ENCODE data around the gene UGGT1. TPM values are rescaled to one million over a fixed set of nuclear protein-coding genes. Genes with fewer than 3 reads are reported as not detected.
"Not testable (repeated sequence)": the region's sequence is repeated elsewhere in the genome, so short reads cannot be mapped to it uniquely, and the experiment has no call there.

Gene UGGT1
- polyA plus RNA-seq, 1 donor, result 29.7 TPM

DNA sequence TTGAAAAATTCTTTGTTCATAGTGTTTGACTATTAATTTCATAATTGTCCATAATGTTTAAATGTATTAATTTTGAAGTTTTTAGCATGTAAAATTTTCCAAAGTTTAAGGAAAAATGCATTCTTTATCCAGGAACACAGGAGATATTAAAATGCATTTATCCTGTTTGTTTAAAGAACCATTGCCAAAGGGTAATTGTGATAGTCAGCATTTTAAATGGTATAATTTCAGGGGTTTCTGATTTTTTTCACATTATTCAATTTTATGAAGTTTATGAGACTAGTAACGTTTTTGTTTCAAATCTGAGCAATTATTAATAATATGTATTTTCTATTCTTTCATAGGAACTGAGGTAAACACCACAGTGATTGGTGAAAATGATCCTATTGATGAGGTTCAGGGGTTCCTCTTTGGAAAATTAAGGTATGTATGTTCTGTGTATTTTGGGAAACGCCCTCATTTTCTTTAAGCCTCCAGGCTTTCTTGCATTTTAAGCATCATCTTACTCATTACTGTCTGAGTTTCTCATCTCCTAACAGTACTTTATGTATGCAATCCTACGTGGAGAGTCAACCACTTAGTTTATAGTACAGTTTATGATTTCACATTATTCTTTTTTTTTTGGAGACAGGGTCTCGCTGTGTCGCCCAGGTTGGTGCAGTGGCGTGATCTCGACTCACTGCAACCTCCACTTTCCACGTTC lies 25.1 kb downstream of the UGGT1 start:
- no peak for DNase-seq

DNA sequence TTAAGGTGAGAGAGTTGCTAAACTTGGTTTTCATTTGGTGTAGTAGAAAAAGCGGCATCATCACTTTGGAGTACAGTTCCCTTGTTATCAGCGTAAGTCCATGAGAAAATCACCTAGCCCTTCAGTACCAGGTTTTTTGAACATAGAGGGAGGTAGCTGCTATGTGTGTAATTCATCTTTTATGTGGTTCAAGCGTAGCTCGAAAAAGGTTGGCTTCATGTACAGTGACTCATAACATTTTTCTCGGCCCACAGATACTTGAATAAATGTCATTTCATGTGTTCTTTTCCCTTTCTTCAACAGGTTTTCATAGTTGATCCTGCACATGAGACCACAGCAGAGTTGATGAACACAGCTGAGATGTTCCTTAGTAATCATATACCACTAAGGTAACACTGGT lies 43.6 kb downstream of the UGGT1 start:
- DNase-seq, result no peak

DNA sequence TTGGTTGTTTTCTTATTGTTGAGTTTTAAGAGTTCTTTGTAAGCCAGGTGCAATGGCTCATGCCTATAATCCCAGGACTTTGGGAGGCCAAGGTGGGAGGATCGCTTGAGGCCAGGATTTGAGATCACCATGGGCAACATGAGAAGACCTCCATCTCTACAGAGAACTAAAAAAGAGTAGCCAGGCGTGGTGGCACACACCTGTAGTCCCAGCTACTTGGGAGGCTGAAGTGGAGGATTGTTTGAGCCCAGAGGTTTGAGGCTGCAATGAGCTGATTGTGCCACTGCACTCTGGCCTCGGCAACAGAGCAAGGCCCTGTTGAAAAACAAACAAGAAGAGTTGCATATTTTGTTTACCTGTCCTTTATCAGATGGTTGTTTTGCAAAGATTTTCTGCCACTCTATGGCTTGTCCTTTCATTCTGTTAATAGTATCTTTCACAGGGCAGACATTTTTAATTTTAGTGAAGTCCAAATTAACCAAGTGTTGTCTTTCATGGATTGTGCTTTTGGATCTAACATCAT lies 46.2 kb downstream of the UGGT1 start:
- DNase-seq, result no peak

DNA sequence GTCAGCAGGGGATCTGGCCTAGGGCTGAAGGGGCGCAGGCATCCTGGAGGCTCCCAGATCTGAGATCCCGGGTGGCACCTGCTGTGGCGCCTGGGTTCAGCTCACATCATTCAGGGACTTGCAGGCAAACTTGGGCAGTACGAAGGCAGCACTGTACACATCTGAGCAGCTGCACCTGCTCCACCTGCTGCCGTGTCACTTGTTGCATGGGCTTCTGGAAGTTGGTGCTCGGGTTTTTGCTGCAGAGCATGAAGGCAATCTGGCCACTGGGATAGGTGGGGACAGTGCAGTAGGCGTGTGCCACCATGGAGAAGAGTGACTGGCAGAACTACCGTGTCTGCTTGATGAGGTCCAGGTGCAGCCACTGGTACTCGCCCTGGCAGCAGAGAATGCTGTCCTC lies 48.6 kb downstream of the UGGT1 start:
- no peak for DNase-seq

DNA sequence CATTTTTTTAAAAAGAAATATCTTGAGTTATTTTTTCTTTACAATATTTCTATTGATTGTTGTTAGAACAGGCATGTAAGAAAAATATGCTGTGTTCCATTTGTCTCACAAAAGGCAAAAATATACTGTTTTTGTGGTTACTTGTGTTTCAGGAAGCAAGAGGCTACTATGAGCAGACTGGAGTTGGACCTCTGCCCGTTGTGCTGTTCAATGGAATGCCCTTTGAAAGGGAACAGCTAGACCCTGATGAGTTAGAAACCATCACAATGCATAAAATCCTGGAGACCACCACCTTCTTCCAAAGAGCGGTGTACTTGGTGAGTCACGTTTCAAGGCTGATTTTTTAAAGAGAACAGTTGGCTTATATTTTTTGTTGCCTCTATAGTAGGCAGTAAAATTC lies 54.7 kb downstream of the UGGT1 start:
- no peak for DNase-seq

DNA sequence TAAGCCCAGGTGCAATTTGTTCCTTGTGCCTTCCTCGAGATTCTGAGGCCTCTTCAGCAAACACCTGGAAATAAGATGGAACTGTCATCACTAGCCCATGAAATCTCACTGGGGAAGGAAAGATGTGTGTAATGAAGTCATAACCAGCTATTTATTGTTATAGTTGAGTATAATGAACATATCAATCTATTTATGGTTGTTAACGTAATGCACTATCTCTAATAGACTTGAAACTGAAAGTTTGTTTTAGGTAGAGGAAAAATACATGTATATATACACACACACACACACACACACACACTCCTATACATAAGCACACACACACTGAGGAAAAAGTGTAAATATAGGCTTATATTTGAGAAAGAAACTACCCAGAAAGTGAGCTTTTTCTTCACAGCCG lies 62.8 kb downstream of the UGGT1 start:
- DNase-seq, result no peak

DNA sequence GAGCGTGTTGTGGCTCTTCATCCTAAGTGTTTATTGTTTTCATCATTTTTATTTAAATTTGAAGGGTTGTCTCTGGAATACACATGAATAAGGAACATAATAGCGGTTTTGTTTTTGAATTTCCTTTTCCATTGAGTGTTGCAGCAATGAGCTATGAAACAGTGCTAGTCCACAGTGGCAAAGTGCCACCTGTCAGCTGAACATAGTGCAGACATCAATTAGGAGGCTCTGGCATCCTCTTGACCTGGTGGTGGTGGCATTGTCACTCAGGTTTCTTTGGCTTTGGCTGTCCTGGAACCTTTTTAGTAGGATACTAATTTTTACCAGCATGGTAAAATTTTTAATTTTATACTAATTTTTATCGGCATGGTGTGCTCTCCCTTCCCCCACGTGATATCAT lies 63.2 kb downstream of the UGGT1 start:
- DNase-seq, result no peak

DNA sequence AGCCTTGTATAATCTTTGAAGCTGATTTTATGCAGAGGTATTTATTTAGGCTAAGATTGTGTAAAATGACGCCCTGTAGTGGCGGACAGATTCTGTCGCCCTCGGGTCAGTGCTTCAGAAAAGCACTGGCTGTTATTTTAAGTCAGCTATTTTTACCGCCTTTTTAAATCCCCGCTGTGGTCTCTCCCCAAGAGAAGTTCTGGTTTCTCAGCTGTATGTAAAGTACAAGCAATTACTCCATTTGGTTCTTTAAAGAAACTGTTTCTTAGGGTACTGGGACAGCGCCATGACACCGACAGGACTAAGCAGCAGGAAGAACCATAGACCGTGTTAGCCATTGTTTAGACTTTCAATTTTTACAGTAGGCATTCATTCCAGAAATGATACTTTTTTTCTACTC lies 65.0 kb downstream of the UGGT1 start:
- no peak for DNase-seq

DNA sequence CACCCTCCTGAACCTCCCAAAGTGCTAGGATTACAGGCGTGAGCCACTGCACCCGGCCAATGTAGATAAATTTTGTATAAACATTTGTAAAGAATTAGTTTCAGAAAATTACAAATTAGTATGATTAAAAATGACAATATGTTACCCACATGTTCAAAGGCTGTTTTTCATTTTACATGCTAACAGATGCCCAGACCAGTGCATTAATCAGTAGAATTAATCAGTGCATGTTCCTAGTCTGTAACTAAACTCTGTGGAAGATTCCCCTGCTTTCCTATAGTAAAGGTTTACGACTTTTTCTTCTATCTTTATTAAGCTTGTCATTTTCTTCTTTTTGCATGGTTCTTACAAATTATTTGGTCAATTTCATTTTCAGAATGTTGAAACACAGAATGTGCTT lies 65.8 kb downstream of the UGGT1 start:
- DNase-seq, result no peak

DNA sequence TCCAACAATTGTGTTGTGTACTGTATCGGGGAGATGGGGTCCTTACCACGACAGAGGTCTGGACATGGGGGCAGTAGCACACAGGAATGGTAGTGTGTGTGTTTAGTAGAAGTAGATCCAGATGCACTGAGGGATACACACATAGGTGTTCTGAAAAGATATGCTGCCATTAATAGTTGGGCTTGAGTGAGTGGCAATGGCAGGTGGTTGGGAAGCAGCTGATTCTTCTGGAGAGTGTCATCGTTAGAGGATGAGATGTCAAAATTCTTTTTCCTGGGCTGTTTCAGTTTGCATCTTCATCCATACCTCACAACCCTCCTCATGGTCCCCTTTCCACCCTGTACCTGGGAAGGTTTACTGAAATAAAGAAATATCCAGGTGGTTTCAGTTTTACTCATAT lies 66.6 kb downstream of the UGGT1 start:
- no peak for DNase-seq

DNA sequence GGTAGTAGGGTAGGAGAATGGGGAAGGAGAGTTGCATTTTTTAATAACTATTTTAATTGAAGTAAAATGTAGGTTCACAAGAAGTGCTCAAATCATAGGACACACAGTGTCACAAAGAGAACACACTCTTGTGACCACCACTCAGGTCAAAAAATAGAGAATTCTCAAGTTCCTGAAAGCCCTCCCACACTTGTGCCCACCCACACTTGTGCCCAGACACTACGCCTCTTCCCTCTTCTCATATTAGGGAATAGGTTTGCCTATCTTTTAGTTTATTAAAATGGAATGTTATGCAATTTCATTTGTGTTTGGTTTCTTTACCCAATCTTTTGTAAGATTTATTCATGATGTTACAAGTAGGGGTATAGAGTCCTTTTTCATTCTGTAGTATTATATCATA lies 67.2 kb downstream of the UGGT1 start:
- no peak for DNase-seq

DNA sequence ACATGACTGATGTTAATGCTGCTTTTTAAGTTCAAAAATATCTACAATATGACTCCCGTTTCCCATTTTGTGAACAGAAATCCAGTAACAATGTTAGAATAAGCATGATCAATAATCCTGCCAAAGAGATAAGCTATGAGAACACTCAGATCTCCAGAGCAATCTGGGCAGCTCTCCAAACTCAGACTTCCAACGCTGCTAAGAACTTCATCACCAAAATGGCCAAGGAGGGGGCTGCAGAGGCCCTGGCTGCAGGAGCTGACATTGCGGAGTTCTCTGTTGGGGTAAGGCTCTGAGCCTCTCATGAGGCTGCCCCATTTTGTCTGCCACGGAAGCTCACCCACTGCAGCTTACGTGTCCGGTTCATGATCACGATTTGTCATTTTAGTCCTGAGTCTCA lies 68.4 kb downstream of the UGGT1 start:
- DNase-seq, result no peak

DNA sequence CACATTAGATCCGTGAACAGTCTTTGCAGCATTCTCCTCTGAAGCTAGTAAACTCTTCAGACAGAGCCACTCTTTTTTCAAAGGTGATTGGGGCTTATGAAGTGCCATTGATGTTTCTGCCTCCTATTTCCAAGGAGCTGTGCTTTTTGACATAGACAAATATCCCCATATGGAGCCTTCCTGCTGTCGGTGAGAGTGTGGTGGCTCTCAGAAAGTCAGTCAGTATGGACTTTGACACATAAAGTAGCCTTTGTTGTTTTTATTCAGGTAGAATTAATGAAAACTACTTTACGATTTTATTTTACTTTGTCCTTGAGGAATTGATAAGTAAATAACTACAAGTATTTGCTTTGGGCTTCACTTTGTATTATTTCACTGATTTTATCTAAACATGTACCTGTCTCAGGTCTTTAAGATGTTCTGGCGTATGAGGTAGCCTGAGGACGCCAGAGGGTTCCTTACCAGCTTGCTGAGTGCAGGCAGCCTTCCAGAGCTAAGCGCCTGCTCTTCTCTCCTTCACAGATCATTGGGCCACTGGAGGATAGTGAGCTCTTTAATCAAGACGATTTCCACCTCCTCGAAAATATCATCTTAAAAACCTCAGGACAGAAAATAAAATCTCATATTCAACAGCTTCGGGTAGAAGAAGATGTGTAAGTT lies 69.7 kb downstream of the UGGT1 start:
- DNase-seq, result no peak

DNA sequence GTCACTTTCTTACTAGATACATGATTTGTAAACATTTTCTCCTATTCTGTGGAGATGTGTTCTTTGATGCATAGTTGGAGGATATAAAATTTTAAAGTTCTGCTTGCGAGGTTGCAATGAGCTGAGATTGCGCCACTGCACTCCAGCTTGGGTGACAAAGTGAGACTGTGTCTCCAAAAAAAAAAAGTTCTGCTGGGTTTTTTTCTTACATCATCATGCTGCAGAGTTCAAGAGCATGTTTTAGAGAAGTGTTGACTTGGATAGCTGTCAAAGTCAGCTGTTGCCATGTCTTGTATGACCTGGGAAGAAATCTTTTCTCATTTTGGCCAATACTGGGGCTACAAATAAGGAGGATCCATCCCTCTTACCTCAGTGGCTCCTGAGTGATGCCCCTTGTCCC lies 71.3 kb downstream of the UGGT1 start:
- no peak for DNase-seq

DNA sequence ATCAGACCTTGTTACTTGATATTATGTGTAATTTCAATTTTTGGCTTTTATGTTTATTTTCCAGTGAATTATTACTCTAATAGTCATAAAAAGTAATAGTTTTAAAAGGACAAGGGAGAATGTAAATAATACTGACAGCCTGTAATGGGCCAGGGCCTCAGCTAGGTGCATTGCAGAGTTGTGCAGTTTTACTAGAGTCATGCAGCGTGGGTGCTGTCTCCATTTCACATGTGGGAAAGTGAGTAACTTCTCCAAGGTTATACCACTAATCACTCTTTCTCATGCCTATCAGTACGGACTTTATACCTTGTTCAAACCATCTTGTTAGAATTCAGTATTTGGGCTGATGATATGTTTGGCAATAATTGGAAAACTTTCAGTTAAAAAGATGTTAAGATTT lies 73.3 kb downstream of the UGGT1 start:
- no peak for DNase-seq

DNA sequence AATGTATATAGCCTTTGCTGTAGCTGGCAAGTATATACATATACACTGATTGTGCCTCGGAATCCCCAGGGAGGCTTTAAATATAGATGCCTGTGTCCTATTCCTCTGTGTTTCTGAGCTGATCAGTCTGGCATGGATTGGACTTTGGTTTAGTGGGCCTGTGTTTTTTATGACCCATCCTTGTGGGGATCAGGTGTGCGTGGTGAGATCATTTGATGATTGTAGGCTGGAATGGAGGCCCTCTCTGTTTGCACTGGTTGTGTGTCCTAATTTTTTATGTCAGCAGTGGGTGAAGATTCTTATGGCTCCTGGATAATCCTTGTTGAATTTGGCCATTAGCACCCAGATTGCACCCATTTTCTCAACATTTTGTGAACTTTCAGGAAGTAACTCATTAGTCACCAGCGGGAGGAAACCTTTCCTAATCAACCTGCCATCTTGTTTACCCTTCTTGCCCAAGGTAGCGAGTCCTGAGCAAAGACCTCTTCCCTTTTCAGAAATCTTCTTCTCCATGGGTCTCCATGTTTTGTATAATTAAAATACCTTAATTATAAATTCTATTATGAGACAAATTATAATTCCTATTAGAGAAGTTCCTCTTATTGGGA lies 75.8 kb downstream of the UGGT1 start:
- DNase-seq, result no peak

DNA sequence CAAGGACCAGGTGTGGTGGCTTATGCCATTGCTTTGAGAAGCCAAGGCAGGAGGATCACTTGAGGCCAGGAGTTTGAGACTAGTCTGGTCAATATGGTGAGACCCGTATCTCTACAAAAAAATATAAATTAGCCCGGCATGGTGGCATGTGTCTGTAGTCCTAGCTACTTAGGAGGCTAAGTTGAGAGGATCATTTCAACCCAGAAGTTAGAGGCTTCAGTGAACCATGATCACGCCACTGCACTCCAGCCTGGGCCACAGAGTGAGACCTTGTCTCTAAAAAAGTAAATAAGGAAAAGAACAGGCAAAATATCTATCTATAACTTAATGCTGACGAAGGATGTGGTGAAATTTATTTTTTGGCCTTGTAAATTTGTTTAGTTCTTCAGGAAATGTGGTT lies 78.1 kb downstream of the UGGT1 start:
- no peak for DNase-seq

DNA sequence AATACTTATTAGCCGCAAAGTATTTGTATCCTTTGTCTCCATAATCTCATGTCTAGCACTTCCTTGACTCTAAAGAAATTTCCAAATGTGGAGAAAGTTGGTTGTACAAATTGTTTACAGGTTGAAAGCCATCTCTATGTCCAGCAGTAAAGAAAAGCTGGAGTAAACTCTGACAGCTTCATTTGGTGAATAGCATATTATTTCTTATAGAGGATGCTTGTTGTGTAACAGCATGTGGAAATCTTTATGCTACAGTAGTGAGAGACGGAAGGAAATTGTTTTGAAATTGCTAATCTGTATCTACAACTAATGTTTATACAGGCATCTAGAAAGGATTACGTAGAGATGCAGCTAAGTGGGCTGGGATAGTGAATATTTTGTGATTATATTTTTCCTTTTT lies 78.5 kb downstream of the UGGT1 start:
- no peak for DNase-seq

DNA sequence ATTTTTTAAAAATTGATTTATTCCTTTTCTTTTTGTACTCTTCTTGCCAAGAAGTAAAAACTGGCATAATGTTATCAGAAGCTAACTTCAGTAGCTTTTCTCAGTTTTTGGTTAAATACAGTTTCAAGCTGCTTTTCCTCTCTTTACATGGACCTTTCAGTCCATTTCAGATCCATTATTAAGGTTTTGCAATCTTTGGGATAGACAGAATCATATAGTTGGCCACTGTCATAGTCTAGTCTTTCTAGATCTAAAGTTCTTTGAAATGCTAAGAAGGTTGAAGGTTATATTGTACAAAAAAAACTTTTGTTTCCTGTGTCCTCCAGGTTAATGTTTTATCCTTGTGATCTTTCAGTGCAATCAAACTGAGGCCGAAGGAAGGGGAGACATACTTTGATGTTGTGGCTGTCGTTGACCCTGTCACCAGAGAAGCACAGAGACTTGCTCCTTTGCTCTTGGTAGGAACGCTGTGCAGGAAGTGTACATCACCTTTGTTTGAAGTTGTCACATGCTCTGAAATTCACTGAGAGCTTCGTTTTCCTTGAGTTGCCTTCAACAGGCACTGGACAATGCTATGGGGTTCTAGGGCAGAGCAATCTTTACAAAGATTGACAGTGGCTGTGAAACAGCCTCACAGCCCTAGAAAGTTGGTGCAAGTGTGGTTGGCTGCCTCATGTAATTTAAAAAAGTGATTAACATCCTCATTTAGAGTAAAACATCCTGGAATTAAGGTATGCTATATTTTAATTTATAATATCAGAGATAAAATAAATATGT lies 79.1 kb downstream of the UGGT1 start:
- no peak for DNase-seq

DNA sequence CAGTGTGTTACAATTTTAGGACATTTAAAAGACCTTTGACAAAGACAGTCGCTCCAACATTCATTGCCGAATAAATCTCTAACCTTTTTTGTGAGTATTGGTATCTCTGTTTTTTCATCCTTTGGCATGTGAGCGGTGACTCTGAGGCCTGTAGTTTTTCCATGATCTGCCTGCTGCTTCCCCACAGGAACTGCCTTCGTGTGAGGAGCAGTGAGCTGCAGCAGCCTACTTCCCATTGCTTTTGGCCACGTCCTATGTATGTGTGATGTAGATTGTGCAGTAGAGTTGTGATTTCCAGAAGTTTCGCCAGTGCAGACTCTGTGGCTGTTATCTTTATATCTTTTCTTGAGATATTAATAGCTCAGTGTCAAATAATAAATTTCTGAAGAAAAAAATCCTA lies 79.8 kb downstream of the UGGT1 start:
- no peak for DNase-seq

DNA sequence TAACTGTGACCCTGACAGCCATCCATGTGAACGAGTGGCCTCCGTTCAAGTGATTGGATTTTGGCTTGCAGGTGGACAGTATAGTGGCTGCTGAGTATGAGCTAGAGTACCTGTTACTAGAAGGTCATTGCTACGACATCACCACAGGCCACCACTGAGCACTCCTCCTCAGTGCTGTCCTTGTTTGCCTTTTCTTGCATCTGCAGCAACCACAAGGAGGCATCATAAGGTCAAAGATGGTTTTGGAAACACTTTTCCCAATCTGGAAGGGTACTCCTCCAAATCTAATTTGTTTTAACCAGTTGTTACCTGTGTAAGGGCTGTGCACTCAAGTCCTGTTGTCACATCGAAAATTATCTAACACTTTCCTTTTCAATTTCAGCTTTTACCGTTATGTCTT lies 81.2 kb downstream of the UGGT1 start:
- DNase-seq, result no peak

DNA sequence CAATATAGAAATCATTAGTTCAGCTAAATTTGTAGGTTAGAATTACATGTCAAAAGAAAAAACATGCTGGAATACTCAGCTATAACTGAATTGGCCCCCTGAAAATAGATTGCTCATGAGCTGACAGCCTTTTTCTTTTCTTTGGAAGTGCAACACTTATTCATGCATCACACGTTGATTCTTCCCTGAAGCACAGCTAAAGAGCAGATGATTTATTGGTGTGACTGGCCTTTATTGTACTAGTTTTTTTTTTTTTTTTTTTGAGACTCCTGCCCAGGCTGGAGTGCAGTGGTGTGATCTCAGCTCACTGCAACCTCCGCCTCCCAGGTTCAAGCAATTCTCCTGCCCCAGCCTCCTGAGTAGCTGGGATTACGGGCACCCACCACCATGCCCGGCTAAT lies 83.1 kb downstream of the UGGT1 start:
- not testable (repeated sequence) for DNase-seq

DNA sequence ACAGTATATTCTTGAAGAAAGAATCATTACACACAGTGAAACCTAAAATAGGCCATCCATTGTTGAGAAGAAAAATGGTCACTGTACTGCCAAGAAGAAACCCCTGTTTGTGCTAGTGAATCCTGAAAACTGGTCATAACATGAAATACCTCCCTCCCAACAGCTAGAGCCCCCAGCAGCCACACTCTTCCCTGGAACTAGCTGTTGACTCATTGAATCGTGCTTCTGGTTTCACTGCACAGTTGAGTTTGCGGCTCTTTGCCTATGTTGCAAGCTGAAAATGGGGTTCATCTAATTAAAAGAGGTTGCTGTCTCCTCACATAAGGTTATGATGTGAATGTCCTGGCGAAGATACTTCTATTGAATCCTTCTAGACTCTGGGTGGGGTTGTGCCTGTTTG lies 86.3 kb downstream of the UGGT1 start:
- no peak for DNase-seq
